Endothelial cell (in vitro differentiated cells): Measurements from ENCODE around the gene WNT5A. TPM values are rescaled to one million over a fixed set of nuclear protein-coding genes. Genes with fewer than 3 reads are reported as not detected.

Source experiments
- DNase-seq: peaks from one replicate; pipeline ENCODE4 v3.0.0; 2021; ENCODE audit warnings: low spot score
- H3K27ac Mint-ChIP-seq: one replicate; pipeline ENCODE4 v1.8.0; 2021; ENCODE audit warnings: mixed read lengths, inconsistent platforms; ENCODE audit not compliant: unreplicated experiment
- H3K27me3 Mint-ChIP-seq: one replicate; pipeline ENCODE4 v1.8.0; 2021; ENCODE audit warnings: mild to moderate bottlenecking, moderate library complexity, mixed read lengths, inconsistent platforms; ENCODE audit not compliant: unreplicated experiment
- H3K36me3 Mint-ChIP-seq: one replicate; pipeline ENCODE4 v1.8.0; 2021; ENCODE audit warnings: mild to moderate bottlenecking, low read depth, mixed read lengths, inconsistent platforms; ENCODE audit not compliant: unreplicated experiment
- H3K4me1 Mint-ChIP-seq: one replicate; pipeline ENCODE4 v1.8.0; 2021; ENCODE audit warnings: mild to moderate bottlenecking, mixed read lengths, inconsistent platforms; ENCODE audit not compliant: unreplicated experiment
- H3K4me3 Mint-ChIP-seq: one replicate; pipeline ENCODE4 v1.8.0; 2021; ENCODE audit warnings: mild to moderate bottlenecking, mixed read lengths, inconsistent platforms; ENCODE audit not compliant: unreplicated experiment
- H3K9me3 Mint-ChIP-seq: one replicate; pipeline ENCODE4 v1.8.0; 2021; ENCODE audit warnings: mixed read lengths, inconsistent platforms; ENCODE audit not compliant: unreplicated experiment
- CTCF ChIP-seq: fragments of 200-600 bp; sonication (generic); IDR thresholded peaks from one replicate; pipeline ENCODE4 v1.5.0; 2021; ENCODE audit warnings: antibody characterized with exemption; ENCODE audit not compliant: unreplicated experiment
- total RNA-seq: library from RNA; stranded (reverse); fragmentation: NEBNext Ultra II Directional; extraction: Animal tissue kit (Norgen Biotek cat#: 25700); gene quantifications from one replicate; pipeline ENCODE4 v1.2.1, GENCODE V29; 2021; ENCODE audit not compliant: unreplicated experiment

Gene WNT5A
- total RNA-seq, 1 donor from 2014 or later, result 9.7 TPM

- no peaks in the 10 kb centered on the region for H3K36me3 Mint-ChIP-seq
- no peak overlapping the region for H3K27ac Mint-ChIP-seq
- no peak overlapping the region for H3K4me3 Mint-ChIP-seq
- no peaks in the 10 kb centered on the region for H3K9me3 Mint-ChIP-seq
- H3K27me3 Mint-ChIP-seq, result peaks cover 4% of the 10 kb centered on the region
- H3K4me1 Mint-ChIP-seq, result peaks cover 35% of the 10 kb centered on the region
- TF ChIP-seq CTCF, result no peak
- DNase-seq, result no peak
Measured at GRCh38 chr3:55526332-55527030, 39.4 kb upstream of the WNT5A start.

- peaks cover 4% of the 10 kb centered on the region for H3K27me3 Mint-ChIP-seq
- H3K4me1 Mint-ChIP-seq, result peaks cover 43% of the 10 kb centered on the region
- H3K36me3 Mint-ChIP-seq, result no peaks in the 10 kb centered on the region
- no peaks in the 10 kb centered on the region for H3K9me3 Mint-ChIP-seq
- TF ChIP-seq CTCF, result no peak
- H3K4me3 Mint-ChIP-seq, result no peak overlapping the region
- DNase-seq, result no peak
- H3K27ac Mint-ChIP-seq, result no peak overlapping the region
Measured at GRCh38 chr3:55525436-55525835, 38.3 kb upstream of the WNT5A start.

- Mint-ChIP-seq H3K9me3 (no peaks in the 10 kb centered on the region), H3K4me3 (no peak overlapping the region), H3K4me1 (peaks cover 45% of the 10 kb centered on the region), H3K36me3 (no peaks in the 10 kb centered on the region), H3K27me3 (peaks cover 4% of the 10 kb centered on the region), H3K27ac (no peak overlapping the region)
- TF ChIP-seq CTCF, result no peak
- DNase-seq, result no peak
Measured at GRCh38 chr3:55524565-55525244, 37.6 kb upstream of the WNT5A start.

- H3K9me3 Mint-ChIP-seq, result no peaks in the 10 kb centered on the region
- peaks cover 4% of the 10 kb centered on the region for H3K27me3 Mint-ChIP-seq
- H3K4me3 Mint-ChIP-seq, result no peak overlapping the region
- peaks cover 46% of the 10 kb centered on the region for H3K4me1 Mint-ChIP-seq
- TF ChIP-seq CTCF, result no peak
- peak overlapping the region; percentile 41 for H3K27ac Mint-ChIP-seq
- no peak for DNase-seq
- H3K36me3 Mint-ChIP-seq, result no peaks in the 10 kb centered on the region
Measured at GRCh38 chr3:55523471-55523870, 36.4 kb upstream of the WNT5A start.
